ENCODE data around the gene HOMER2. TPM values are rescaled to one million over a fixed set of nuclear protein-coding genes. Genes with fewer than 3 reads are reported as not detected.

HOMER2 gene
- total and polyA plus RNA-seq, 2 of the 13 experiments (the other 11 are each of a cell fraction or from before 2014, with no cell fraction given), result 12.9 to 14.1 TPM

DNA sequence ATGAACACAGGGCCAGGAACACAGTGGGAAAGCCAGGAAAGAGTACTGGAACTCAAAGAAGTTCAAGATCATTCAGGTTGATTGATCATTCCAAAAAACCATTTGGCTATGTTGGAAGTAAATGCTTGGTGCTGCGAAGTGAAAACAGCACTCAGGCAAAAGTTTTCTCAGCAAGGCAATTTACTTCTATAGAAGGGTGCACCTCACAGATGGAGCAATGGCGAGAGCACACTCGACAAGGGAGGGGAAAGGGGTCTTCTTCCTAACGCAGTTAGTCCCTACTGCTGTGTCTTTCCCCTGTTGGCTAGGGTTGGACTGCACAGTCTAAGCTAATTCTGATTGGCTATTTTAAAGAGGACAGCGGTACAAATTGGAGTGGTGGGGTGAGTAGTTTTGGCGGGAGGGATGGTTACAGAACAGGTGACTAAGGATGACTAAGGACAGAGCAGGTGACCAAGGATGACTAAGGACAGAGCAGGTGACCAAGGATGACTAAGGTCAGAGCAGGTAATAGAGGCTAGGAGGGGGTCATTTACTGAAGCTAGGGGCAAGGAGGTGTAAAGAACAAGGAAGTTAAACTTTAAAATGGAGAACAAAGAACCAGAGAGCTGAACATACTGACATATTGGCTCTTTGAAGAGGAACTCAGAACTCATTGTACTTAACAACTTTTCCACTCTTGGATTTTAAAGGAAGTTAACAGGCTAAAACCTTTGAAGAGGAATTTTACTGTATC lies 43.3 kb downstream of the HOMER2 start (continued):
- TF ChIP-seq, protein P1, sequence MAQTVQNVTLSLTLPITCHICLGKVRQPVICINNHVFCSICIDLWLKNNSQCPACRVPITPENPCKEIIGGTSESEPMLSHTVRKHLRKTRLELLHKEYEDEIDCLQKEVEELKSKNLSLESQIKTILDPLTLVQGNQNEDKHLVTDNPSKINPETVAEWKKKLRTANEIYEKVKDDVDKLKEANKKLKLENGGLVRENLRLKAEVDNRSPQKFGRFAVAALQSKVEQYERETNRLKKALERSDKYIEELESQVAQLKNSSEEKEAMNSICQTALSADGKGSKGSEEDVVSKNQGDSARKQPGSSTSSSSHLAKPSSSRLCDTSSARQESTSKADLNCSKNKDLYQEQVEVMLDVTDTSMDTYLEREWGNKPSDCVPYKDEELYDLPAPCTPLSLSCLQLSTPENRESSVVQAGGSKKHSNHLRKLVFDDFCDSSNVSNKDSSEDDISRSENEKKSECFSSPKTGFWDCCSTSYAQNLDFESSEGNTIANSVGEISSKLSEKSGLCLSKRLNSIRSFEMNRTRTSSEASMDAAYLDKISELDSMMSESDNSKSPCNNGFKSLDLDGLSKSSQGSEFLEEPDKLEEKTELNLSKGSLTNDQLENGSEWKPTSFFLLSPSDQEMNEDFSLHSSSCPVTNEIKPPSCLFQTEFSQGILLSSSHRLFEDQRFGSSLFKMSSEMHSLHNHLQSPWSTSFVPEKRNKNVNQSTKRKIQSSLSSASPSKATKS (CRISPR knock-in tag; IDR thresholded peaks at IDR 0.05), result no peak

DNA sequence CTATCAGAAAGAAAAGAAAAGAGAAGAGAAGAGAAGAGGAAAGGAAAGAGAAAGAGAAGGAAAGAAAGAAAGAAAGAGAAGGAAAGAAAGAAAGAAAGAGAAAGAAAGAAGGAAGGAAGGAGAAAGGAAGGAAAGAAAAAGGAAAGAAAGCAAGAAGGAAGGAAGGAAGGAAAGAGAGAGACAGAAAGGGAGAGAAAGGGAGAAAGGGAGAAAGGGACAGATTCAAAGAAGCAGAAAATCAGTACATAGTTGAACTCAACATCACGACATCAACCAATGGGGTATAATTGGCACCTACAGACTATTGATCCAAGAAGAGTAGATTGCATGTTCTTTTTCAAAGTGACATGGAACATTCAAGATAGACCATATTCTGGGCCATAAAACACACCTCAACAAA lies 45.2 kb downstream of the HOMER2 start:
- ATAC-seq (no peak), FAIRE-seq (no peak), DNase-seq (ENCODE audit: low spot score) (no peak)
- in situ Hi-C loops (cut with HindIII; ENCODE audit: extremely low pct_ligation_motif_present, low pct_unique_long_range_greater_than_20kb) (no loop called here), intact Hi-C loops (cut with micrococcal nuclease; ENCODE audit: unreplicated experiment) (no loop called here)
- H3K4me3 ChIP-seq (replicated peaks in 1 of 3; ENCODE audit: insufficient read depth in 1 of 3, low read depth in 2 of 3, low read length in 3 of 3), result no peak overlapping the region
- no peaks in the 10 kb centered on the region for H3K27me3 ChIP-seq (ENCODE audit: control insufficient read depth in 1 of 2, insufficient read depth in 2 of 2, low read length in 2 of 2)
- H3K36me3 ChIP-seq (replicated peaks in 1 of 2; ENCODE audit: control insufficient read depth in 1 of 2, insufficient read depth in 2 of 2, low read length in 2 of 2), result no peaks in the 10 kb centered on the region
- no peak overlapping the region for H3K27ac ChIP-seq (ENCODE audit: extremely low read length, insufficient read depth, low read length)
- no peak overlapping the region for H3K9ac ChIP-seq (ENCODE audit: insufficient read depth, low read depth, low read length)
- H3K4me2 ChIP-seq (ENCODE audit: low read depth, low read length), result no peak overlapping the region
- CTCF ChIA-PET (ENCODE audit: low intra/inter-chr PET ratio, low total read pairs), result no interaction called here
- no peaks in the 10 kb centered on the region for H3K4me1 ChIP-seq (ENCODE audit: insufficient read depth, low read length)
- POLR2A ChIA-PET, result no interaction called here
- H4K20me1 ChIP-seq (ENCODE audit: insufficient read depth, low read length), result no peaks in the 10 kb centered on the region
- no TSS peak for BruUV-seq (replicated peaks)
- H3K79me2 ChIP-seq (ENCODE audit: insufficient read depth, low read length), result no peaks in the 10 kb centered on the region
- H2AFZ ChIP-seq (ENCODE audit: low read length), result no peak overlapping the region
- TF ChIP-seq JDP2 (CRISPR knock-in tag; IDR thresholded peaks at IDR 0.05; ENCODE audit: borderline replicate concordance), result no peak
- no peak for TF ChIP-seq THYN1 (CRISPR knock-in tag; IDR thresholded peaks at IDR 0.05; ENCODE audit: borderline replicate concordance, low read depth)
- TF ChIP-seq HMGA1 (CRISPR knock-in tag; conservative IDR thresholded peaks at IDR 0.05), result no peak
- no peak for TF ChIP-seq ZNF552 (CRISPR knock-in tag; IDR thresholded peaks at IDR 0.05; ENCODE audit: borderline replicate concordance)
- no peak for TF ChIP-seq ZNF713 (CRISPR knock-in tag; IDR thresholded peaks at IDR 0.05)
- TF ChIP-seq SMC3 (IDR thresholded peaks at IDR 0.05; ENCODE audit: low read length), result no peak
- TF ChIP-seq WIZ (CRISPR knock-in tag; IDR thresholded peaks at IDR 0.05), result no peak
- no peak for TF ChIP-seq ZNF878 (CRISPR knock-in tag; IDR thresholded peaks at IDR 0.05)
- no peak for TF ChIP-seq SMARCC2 (IDR thresholded peaks at IDR 0.05)
- no peak for TF ChIP-seq ZNF337 (CRISPR knock-in tag; IDR thresholded peaks at IDR 0.05; ENCODE audit: borderline replicate concordance, low read depth)
- WGBS (ENCODE audit: low lambda C conversion rate), result 65% methylated on average over 1 of the region's 1 CpG
- H3K9me3 ChIP-seq (ENCODE audit: low read length), result peaks cover 12% of the 10 kb centered on the region
